Astrocyte of the spinal cord (primary cell): Measurements from ENCODE around the gene APEH.

ENCODE experiments used
- DNase-seq: peaks from one replicate; pipeline ENCODE4 v3.0.0; 2011; ENCODE audit warnings: low read depth, low spot score
- H3K4me3 ChIP-seq: 2 replicates; pipeline ENCODE4 v1.5.1; 2011; ENCODE audit warnings: low read depth, mild to moderate bottlenecking, low read length, moderate library complexity
- in situ Hi-C: cut with HindIII; loops from 2 replicates; pipeline ENCODE4 v1.10.0; 2017; ENCODE audit warnings: low sequenced_read_pairs
- TF ChIP-seq, protein P1 (sequence below): IDR thresholded peaks from 2 replicates; pipeline ENCODE4 v1.5.1; 2012; ENCODE audit warnings: low read depth, mild to moderate bottlenecking, low read length, inconsistent platforms

APEH gene

DNA sequence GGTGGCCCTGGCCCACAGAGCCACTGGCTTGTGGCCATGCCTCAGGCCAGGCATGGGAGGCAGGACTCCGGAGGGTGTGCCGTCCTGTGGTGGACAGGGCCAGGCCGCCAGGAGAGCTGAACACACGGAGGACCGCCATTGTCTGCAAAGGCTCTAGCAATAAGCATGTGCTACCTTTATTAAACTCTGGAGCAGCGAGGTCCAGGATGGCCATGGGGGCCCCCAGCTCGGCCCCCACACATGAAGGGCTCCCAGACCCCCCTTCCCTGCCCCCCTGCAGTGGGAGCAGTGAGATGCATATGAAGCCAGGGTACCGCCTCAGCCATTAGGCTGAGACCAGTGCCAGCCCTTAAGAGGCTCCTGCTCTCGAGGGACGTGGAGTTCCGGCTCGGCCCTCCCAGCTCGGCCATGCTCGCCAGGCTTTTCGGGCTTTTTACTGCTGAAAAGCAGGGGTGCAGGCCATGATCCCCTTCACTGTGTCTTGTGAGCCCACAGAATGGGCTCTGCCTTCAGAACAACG is 42.6 kb downstream of the APEH start:
- TF ChIP-seq, protein P1, sequence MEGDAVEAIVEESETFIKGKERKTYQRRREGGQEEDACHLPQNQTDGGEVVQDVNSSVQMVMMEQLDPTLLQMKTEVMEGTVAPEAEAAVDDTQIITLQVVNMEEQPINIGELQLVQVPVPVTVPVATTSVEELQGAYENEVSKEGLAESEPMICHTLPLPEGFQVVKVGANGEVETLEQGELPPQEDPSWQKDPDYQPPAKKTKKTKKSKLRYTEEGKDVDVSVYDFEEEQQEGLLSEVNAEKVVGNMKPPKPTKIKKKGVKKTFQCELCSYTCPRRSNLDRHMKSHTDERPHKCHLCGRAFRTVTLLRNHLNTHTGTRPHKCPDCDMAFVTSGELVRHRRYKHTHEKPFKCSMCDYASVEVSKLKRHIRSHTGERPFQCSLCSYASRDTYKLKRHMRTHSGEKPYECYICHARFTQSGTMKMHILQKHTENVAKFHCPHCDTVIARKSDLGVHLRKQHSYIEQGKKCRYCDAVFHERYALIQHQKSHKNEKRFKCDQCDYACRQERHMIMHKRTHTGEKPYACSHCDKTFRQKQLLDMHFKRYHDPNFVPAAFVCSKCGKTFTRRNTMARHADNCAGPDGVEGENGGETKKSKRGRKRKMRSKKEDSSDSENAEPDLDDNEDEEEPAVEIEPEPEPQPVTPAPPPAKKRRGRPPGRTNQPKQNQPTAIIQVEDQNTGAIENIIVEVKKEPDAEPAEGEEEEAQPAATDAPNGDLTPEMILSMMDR = no peak

DNA sequence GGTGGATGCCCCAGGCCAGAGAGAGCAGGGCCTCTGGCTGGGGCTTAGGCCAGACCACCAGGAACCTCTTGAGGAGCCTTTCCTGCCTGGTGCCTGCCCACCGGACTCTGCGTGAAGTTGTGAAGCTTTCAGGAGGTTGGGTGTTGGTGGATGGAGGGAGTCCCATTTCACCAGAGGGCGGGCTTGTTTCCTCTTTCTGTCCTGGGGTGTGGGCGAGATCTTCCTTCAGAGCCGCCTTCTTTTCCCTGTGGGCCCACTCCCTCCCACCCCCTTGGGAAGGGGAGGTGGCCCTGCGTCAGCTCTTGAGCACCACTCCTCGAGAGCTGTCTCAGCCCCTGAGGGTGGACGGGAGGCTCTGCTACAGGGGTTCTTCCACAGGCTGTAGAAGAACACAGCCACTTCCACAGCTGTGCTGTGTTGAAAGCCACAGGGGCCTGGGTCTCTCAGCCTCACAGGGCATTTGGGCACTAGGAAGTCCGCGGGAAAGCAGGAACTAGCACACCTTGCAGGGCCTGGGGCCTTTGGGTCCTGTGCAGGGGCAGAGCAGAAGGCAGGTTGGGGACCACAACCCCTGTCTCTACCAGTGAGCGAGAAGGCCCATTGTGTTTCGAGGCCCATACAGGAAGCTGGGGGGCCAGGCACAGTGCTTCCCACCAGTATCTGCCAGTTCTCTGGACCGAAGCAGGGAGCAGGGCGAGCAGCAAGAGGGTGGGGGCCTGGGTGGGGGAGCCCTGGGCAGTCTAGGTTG is 43.2 kb downstream of the APEH start:
- no peak for DNase-seq
- TF ChIP-seq, protein P1 = no peak
- H3K4me3 ChIP-seq = no peak overlapping the region
- in situ Hi-C loops = no loop called here

More for the DNA sequence above, 42.6 kb downstream of the APEH start:
- DNase-seq = no peak
- in situ Hi-C loops = no loop called here
- no peak overlapping the region for H3K4me3 ChIP-seq

DNA sequence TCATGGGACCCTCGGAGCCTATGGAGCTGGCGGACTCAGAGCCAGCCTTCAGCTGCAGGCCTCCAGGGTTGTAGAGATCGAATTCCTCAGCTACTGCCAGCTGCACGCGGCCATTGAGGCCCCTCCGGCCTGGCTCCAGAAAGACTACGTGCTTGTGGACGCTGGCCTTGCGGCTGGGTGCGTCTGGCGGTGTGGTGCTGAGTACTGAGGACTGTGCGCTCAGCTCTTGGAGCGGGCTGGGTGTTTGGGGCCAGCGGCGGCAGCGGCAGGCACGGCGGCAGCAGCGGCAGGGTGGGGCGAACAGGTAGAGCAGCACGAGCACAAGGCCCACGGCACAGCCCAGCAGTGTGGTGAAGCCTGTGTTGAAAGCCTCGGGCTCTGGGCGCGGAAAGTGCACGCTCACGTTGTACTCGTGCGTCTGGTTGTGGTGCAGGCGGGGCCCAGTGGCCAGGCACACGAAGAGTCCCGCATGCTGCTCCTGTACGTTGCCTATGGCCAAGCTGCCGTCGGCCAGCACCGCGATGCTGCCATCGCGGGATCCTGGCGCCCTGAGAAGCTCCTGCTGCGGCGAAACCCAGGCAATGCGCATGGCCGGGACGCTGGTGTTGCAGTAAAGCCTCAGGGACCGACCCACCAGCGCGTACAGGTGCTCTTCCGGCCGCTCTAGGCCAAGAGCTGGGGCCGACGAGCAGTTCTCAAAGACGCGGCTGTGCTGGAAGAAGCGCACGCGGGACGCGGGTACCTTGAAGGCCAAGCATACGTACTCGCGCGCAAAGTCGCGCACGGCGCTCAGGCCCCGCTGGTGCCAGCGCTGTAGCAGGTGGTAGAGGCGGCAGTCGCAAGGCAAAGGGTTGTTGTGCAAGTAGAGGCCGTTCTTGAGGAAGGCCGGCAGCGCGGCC is 44.1 kb downstream of the APEH start:
- no peak overlapping the region for H3K4me3 ChIP-seq
- DNase-seq = no peak
- in situ Hi-C loops = no loop called here
- TF ChIP-seq, protein P1 = no peak

DNA sequence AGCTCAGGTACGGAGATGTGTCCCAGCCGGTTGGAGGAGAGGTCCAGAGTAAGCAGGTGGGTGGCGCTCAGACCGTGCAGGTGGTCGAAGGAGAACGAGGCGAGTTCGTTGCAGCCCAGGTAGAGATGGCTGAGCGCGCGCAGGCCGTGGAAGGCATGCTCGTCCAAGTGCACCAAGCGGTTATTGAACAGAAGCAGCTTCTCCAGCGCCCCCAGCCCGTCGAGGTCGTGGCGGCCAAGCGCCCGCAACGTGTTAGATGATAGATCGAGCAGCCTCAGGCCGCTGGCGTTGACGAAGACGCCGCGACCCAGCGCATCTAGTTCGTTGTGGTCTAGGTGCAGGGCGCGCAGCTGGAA is 44.7 kb downstream of the APEH start:
- in situ Hi-C loops = no loop called here
- TF ChIP-seq, protein P1 = no peak
- peak; percentile 23 for DNase-seq
- H3K4me3 ChIP-seq = peak overlapping the region; percentile 46

DNA sequence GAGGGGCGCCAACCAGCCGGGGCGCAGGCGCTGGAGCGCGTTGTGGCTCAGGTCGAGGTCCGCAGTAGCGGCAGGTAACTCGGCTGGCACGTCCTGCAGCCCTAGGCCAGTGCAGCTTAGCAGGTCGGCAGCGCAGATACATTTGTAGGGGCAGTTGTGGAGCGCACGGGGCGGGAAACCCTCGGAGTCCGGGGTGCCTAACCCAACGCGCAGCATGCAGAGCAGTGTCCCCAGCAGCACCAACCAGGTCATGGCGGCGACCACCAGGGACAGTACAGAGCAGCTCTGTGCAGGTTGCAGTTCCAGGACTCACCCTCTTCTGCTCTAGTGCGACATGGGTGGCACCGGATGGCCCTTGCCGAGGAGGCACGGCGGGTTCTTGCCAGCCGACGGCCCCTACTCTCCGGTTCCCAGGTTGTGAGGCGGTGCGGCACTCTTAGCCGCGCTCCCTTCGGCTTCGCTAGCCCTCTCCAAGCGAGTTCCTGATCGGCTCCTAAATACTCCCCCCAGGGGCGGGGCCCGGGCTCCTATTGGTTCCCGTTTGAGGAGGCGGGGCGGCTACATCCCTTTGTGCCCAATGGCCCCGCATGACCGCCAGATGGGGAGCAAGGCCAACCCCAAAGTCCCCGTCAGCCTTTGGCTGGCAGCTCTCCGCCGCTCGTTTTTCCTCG is 45.2 kb downstream of the APEH start, which contains the start of gene AMIGO3:
Gene AMIGO3 (minus strand): TSS at position 471 of the 671 bp plus-strand sequence. CDS start 219 bp downstream, at position 252.
- peak within 1 kb of the TSS; percentile 46 for H3K4me3 ChIP-seq
- peak; percentile 94 for DNase-seq
- TF ChIP-seq, protein P1 = peak; percentile 40
- in situ Hi-C loops = no loop called here
